ENCODE data around the gene ALG14.

The ALG14 gene

GRCh38 chr1:94931254-94931841 lies 141.4 kb downstream of the ALG14 start:
- no peak for DNase-seq (ENCODE audit: low read depth in 2 of 3, low spot score in 2 of 3)

DNA sequence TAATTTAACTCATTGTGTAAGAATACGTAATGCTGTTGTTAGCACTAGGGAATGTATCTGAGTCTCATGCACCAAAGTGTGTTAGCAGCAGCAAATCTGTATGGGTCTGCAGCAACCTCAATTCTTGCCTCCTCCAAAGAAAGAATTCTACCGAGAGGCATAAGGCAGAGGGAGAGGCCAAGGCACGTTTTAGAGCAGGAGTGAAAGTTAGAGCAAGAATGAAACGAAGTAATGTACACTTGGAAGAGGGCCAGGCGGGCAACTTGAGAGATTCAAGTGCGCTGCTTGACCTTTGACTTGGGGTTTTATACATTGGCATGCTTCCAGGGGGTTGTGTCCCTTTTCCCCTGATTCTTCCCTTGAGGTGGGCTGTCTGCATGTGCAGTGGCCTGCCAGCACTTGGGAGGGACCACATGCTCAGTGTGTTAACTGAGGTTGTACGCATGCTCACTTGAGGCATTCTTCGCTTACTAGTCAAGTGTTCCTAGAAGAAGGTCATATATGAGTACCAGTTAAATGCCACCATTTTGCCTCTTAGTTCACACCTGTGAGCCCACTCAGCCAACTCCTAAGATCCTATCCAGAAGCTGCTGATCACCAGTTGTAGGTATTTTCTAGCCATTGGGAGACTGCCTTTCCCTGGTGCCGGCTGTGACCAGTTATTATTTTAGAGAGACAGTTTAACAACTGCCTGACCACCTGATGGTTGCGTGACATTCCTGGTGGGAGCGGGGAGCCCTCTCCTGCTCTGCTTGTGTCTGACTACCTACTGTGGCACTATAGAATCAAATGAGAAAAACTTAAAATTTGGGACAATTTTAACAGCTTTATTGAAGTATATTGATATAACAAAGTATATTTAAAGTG lies 143.2 kb downstream of the ALG14 start:
- no peak for DNase-seq (ENCODE audit: low read depth in 2 of 3, low spot score in 2 of 3)

GRCh38 chr1:94928293-94928939 lies 144.3 kb downstream of the ALG14 start:
- no peak for DNase-seq (ENCODE audit: low read depth in 2 of 3, low spot score in 2 of 3)

GRCh38 chr1:94927405-94928175 lies 145.2 kb downstream of the ALG14 start:
- no peak for DNase-seq (ENCODE audit: low read depth in 2 of 3, low spot score in 2 of 3)

DNA sequence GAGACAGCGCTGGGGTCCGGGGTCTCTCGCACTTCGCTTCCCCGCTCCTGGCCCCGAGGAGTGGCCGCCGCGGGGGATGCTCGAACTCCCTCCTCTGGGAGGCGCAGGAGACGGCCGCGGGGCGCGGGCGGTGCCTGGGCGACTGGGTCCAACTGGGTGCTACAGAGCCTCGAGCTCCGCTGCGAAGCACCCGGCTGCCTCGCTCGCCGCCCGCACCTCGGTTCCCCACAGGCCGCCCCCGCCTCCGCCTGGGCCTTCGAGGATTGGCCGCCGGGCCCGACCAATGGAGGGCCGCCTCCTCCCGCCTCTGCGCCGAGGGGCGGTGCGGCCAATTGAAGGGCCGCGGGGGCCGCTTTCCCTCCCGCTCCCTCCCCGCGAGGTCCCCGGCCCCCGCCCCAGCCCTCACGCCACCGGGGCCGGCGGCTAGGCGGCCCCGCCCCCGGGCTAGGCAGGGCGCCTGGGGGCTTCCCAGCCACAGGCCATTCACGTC lies 145.8 kb downstream of the ALG14 start, which contains the start of gene CNN3:
Gene CNN3, minus strand, starts transcription at position 196 of the 490 bp plus-strand sequence. CDS start 216 bp downstream, outside the sequence.
- DNase-seq (ENCODE audit: low read depth in 2 of 3, low spot score in 2 of 3) = peak; percentile 31 to 35 (median 34)

GRCh38 chr1:94926126-94926914 lies 146.4 kb downstream of the ALG14 start:
- DNase-seq (ENCODE audit: low read depth in 2 of 3, low spot score in 2 of 3) = peak in 1 of 3 experiments; percentile 6

DNA sequence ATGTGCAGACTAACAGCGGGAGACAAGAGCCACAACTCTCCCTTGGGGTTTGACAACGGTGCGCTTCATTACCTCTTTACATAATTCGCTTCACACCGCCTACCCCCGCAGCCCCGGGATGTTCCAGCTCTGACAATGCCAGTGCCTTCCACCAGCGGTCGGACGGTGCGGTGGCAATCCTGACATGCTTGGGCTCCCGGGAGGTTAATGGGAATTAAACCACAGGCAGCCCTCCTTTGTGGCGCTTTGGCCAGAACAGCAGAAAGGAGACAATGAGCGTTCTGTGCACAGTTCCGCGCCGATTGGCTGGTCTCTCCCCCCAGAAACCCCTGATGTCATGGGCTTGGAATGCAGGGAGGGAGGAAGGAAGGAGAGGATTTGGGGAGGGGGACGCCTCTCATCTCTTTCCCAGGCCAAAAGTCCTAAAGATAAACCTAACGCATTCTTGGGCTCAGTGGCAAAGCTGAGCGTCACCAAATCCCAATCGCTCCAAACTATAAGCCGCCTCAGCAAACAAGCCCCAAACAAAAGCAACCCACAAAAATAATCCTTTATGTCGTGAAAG lies 147.1 kb downstream of the ALG14 start:
- no peak for DNase-seq (ENCODE audit: low read depth in 2 of 3, low spot score in 2 of 3)

DNA sequence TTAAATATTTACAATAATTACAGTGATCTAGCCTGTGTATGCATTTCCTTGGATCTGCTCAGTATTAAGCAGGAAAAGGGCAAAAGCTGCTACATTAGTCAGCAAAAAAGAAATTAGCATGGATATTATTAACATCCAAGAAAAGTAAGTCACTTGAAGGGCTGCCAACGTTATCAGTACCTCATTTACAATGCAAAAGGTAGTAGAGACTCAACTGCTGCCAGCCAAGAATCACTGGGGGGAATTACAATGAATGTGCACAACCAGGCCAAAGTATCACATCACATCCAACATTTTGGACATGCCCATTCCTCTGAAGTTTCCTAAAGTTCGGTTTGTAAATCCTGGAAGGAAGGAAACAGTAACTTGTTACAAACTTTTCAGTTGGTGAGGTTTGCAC lies 147.7 kb downstream of the ALG14 start:
- no peak for DNase-seq (ENCODE audit: low read depth in 2 of 3, low spot score in 2 of 3)

All from activated CD8-positive, alpha-beta memory T cell treated with anti-CD3 and anti-CD28 coated beads for 48 hours (primary cell).